A673 (cell line): ENCODE data around the gene SPSB3. TPM values are rescaled to one million over a fixed set of nuclear protein-coding genes. Genes with fewer than 3 reads are reported as not detected.

Source experiments
- BruUV-seq: library from RNA; stranded (reverse); fragments of 400-500 nt; replicated peaks from 2 replicates; lab custom pipeline; 2021; lab: Mats Ljungman, UMichigan
- CTCF ChIA-PET: fragments of 300-600 bp; sonication (Branson Sonifier 250); formaldehyde crosslinking; loops from one replicate; lab custom pipeline; 2022; ENCODE audit warnings: antibody characterized with exemption; lab: Charles Lee
- POLR2A ChIA-PET: fragments of 300-600 bp; sonication (Branson Sonifier 250); formaldehyde crosslinking; loops from one replicate; lab custom pipeline; 2022; ENCODE audit warnings: antibody characterized with exemption; ENCODE audit not compliant: low non-redundant PET; lab: Charles Lee
- DNase-seq: peaks from one replicate; pipeline ENCODE4 v3.0.0-alpha.2; 2015; ENCODE audit warnings: low spot score
- H3K27ac ChIP-seq: fragments of 200-600 bp; sonication (generic); 2 replicates; pipeline ENCODE4 v1.5.1; 2016; ENCODE audit warnings: mixed run types, low read depth, mild to moderate bottlenecking, mixed read lengths, antibody characterized with exemption, low read length; ENCODE audit not compliant: poor library complexity, severe bottlenecking
- H3K27me3 ChIP-seq: fragments of 200-600 bp; sonication (generic); replicated peaks from 2 replicates; pipeline ENCODE4 v1.6.1; 2017; ENCODE audit warnings: mixed run types, low read depth, mild to moderate bottlenecking, mixed read lengths, antibody characterized with exemption, low read length; ENCODE audit not compliant: insufficient read depth, poor library complexity
- H3K36me3 ChIP-seq: fragments of 200-600 bp; sonication (generic); 2 replicates; pipeline ENCODE4 v1.6.1; 2016; ENCODE audit warnings: mixed run types, mild to moderate bottlenecking, mixed read lengths, antibody characterized with exemption, low read length; ENCODE audit not compliant: insufficient read depth, poor library complexity, severe bottlenecking
- H3K4me1 ChIP-seq: fragments of 200-600 bp; sonication (generic); 2 replicates; pipeline ENCODE4 v1.6.1; 2017; ENCODE audit warnings: mixed run types, mild to moderate bottlenecking, mixed read lengths, antibody characterized with exemption, low read length; ENCODE audit not compliant: insufficient read depth, poor library complexity, severe bottlenecking
- H3K4me3 ChIP-seq: fragments of 200-600 bp; sonication (generic); 2 replicates; pipeline ENCODE4 v1.5.1; 2016; ENCODE audit warnings: low read depth, mixed run types, mild to moderate bottlenecking, mixed read lengths, low read length; ENCODE audit not compliant: poor library complexity, severe bottlenecking
- H3K9me3 ChIP-seq: fragments of 200-600 bp; sonication (generic); 2 replicates; pipeline ENCODE4 v1.6.1; 2016; ENCODE audit warnings: mixed run types, low read depth, mild to moderate bottlenecking, mixed read lengths, antibody characterized with exemption, low read length; ENCODE audit not compliant: poor library complexity, severe bottlenecking
- EZH2 ChIP-seq: fragments of 200-600 bp; sonication (generic); IDR thresholded peaks from 2 replicates; pipeline ENCODE4 v1.6.1; 2017; ENCODE audit warnings: borderline replicate concordance, low read depth, mild to moderate bottlenecking, mixed read lengths, antibody characterized with exemption, low read length; ENCODE audit not compliant: poor library complexity, severe bottlenecking
- intact Hi-C: fragments of 100-400 bp; cut with micrococcal nuclease; formaldehyde crosslinking; loops from one replicate; pipeline ENCODE4 v1.10.0; 2022; ENCODE audit not compliant: unreplicated experiment
- total RNA-seq: library from RNA; stranded (reverse); gene quantifications from 2 replicates; pipeline ENCODE4 v1.2.3, GENCODE V29; 2021
- TF ChIP-seq, protein P1 (sequence below): fragments of 300-800, 200-600 bp; sonication (generic); conservative IDR thresholded peaks from 2 replicates; pipeline ENCODE4 v1.5.1; 2017; ENCODE audit warnings: low read depth, mild to moderate bottlenecking, antibody characterized with exemption, low read length, moderate library complexity, mixed read lengths

The SPSB3 gene
- total RNA-seq, 1 experiment from 2014 or later: 15.0 TPM

DNA sequence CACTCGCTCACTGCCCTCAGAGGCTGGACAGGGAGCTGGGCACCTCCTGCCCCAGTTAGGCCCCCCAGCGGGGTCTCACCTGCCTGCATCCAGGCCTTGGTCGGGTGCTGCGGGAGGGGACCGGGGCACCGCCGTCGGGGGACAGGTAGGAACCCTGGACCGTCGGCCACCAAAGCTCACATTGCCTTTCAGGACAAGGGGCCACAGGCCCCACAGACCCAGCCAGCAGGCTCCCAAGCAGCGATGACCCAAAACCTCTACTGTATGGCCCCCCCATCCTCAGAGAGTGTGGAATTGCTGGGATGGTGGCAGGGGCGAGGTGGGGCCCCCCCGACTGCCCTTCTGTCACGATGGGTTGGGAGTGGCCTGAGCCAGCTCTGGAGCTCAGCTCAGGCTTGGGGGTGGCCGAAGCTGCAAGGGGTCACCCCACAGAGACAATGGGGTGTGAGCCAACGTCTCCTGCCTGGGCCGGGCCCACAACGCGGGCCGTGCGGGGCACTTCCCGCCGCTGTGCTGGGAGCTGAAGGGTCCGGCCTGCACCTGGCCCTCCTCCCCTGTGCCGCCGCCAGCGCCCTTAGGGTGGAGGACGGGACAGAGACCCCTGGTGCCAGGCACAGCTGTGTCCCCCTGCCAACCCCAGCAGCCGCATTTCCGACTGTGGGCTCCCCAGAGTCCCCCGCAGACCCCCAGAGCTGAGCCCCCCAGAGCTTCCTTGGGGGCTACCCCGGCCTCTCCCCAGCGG lies 10.6 kb upstream of the SPSB3 start:
- no peak for DNase-seq
- ChIA-PET POLR2A (no interaction called here), CTCF (no interaction called here)
- BruUV-seq: no TSS peak
- Histone ChIP-seq H3K27me3 (no peaks in the 10 kb centered on the region), H3K9me3 (peaks cover 3% of the 10 kb centered on the region), H3K27ac (no peak overlapping the region), H3K4me1 (no peaks in the 10 kb centered on the region), H3K36me3 (peaks cover 14% of the 10 kb centered on the region), H3K4me3 (no peak overlapping the region)
- intact Hi-C loops: no loop called here
- TF ChIP-seq, protein P1, sequence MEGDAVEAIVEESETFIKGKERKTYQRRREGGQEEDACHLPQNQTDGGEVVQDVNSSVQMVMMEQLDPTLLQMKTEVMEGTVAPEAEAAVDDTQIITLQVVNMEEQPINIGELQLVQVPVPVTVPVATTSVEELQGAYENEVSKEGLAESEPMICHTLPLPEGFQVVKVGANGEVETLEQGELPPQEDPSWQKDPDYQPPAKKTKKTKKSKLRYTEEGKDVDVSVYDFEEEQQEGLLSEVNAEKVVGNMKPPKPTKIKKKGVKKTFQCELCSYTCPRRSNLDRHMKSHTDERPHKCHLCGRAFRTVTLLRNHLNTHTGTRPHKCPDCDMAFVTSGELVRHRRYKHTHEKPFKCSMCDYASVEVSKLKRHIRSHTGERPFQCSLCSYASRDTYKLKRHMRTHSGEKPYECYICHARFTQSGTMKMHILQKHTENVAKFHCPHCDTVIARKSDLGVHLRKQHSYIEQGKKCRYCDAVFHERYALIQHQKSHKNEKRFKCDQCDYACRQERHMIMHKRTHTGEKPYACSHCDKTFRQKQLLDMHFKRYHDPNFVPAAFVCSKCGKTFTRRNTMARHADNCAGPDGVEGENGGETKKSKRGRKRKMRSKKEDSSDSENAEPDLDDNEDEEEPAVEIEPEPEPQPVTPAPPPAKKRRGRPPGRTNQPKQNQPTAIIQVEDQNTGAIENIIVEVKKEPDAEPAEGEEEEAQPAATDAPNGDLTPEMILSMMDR: no peak
- TF ChIP-seq EZH2: no peak

DNA sequence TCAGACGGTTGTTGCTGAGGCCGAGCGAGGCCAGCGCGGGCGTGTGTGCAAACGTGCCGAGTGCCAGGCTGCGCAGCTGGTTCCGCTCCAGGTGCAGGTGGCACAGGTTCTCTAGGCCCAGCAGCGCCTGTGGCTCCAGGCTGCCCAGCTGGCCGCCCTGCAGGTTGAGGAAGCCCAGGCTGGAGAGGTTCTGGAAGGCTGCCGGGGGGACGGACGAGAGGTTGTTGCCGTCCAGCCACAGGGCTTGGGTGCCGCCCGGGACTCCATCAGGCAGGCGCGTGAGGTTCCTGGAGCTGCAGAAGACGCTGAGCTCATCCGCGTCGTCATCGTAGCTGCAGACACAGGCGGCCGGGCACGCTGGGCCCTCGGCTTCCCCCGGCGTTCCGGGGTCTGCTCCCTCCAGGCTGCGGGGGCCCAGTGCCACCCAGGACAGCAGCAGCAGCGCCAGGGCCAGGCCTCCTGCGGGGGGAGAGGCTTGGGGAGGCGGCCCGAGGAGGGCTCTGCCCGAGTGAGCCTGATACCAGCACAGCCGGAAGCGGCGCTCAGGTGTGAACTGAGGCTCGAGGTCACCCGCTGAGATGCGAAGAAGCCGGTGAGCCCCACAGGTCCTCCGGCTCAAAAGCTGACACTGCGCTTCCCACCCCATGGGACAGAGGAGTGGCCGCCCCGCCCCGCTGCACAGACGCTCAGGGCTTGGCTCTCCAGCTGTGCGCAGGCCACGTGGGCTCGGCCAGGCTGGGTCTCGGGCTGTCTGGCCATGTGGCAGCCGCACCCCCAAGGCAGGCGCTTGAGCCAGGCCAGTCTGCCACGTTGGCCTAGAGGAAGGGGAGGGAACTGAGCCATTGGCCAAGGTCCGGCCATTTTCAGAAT lies 9.8 kb upstream of the SPSB3 start:
- ChIA-PET POLR2A (no interaction called here), CTCF (no interaction called here)
- Histone ChIP-seq H3K36me3 (peaks cover 18% of the 10 kb centered on the region), H3K4me3 (no peak overlapping the region), H3K27ac (no peak overlapping the region), H3K27me3 (no peaks in the 10 kb centered on the region), H3K4me1 (no peaks in the 10 kb centered on the region), H3K9me3 (no peaks in the 10 kb centered on the region)
- DNase-seq: no peak
- no peak for TF ChIP-seq EZH2
- TF ChIP-seq, protein P1: no peak
- intact Hi-C loops: no loop called here
- no TSS peak for BruUV-seq

DNA sequence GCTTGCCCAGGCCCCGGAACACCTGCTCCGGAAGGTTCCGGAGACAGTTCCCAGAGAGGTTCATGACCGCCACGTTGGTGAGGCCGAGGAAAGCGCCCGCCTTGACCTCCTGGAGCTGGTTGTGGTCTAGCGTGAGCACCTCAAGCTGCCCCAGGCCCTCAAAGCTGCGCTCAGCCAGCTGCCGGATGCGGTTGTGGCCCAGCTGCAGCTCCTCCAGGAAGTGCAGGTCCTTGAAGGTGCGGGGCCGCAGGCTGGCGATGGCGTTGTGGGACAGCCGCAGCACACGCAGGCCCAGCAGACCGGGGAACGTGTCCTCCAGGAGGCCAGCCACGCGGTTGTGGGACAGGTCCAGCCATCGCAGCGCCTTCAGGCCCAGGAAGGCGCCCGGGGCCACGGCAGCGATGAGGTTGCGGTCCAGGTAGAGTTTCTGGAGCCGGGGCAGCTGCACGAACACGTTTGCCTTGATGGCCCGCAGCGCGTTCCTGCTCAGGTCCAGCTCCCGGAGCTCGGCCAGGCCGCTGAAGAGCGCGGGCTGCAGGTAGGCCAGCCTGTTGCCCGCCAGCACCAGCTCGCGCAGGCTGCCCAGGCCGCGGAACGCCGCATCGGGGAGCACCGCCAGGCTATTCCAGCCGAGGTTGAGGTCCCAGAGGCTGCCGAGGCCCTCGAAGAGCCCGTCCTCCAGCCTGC lies 9.0 kb upstream of the SPSB3 start:
- POLR2A ChIA-PET: no interaction called here
- no TSS peak for BruUV-seq
- intact Hi-C loops: no loop called here

More for the DNA sequence above, 9.0 kb upstream of the SPSB3 start:
- Histone ChIP-seq H3K4me1 (no peaks in the 10 kb centered on the region), H3K27me3 (no peaks in the 10 kb centered on the region), H3K36me3 (peaks cover 18% of the 10 kb centered on the region), H3K27ac (no peak overlapping the region), H3K4me3 (no peak overlapping the region), H3K9me3 (no peaks in the 10 kb centered on the region)
- DNase-seq: no peak
- CTCF ChIA-PET: no interaction called here
- no peak for TF ChIP-seq EZH2
- TF ChIP-seq, protein P1: no peak
